ENCODE measurements around the gene UHMK1. TPM values are rescaled to one million over a fixed set of nuclear protein-coding genes. Genes with fewer than 3 reads are reported as not detected.

UHMK1 gene
- total and polyA plus RNA-seq, 2 of the 4 experiments (the other 2 are of a cell fraction), result 15.6 to 57.9 TPM

DNA sequence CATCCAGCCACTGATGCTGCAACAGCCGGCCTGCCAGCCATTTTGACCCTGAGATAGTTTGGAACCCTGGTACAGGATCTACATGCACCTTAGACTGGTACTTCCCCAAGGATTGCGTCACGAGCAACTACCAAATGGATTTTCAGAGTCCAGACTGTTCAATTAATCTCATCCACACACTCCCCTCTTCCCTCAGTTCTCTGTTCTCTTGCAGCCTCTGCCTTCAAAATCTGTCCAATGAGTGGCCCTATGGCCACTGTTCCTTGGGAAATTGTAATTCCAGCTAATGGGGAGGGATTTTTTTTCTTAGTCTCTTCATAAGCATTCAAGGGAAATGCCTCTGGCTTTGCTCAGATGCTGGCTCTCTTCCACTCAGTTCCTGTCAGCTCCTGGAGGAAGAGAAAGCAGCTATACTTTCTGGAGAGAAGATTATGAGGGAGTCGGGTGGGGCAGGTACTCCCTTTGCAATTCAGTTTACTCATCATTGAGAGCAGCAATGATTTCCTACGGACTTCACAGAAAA, 44.1 kb downstream of the UHMK1 start:
- CTCF ChIA-PET, result no interaction called here
- 0 out of 2 replicates have a peak, but pooled peaks have one; percentile 17 for TF ChIP-seq RFX5 (IDR thresholded peaks at IDR 0.05; ENCODE audit: low read depth, low read length)
- TF ChIP-seq, protein P1, sequence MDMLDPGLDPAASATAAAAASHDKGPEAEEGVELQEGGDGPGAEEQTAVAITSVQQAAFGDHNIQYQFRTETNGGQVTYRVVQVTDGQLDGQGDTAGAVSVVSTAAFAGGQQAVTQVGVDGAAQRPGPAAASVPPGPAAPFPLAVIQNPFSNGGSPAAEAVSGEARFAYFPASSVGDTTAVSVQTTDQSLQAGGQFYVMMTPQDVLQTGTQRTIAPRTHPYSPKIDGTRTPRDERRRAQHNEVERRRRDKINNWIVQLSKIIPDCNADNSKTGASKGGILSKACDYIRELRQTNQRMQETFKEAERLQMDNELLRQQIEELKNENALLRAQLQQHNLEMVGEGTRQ (IDR thresholded peaks at IDR 0.05; ENCODE audit: low read depth, low read length), result no peak
- no peak for TF ChIP-seq CHD1 (IDR thresholded peaks at IDR 0.05; ENCODE audit: low read depth, low read length)
- peak; percentile 89 for TF ChIP-seq CEBPB (IDR thresholded peaks at IDR 0.05; ENCODE audit: low read depth, low read length)
- TF ChIP-seq MAZ (IDR thresholded peaks at IDR 0.05; ENCODE audit: borderline replicate concordance, low read depth, low read length), result peak; percentile 38; the same call in 1 of the 2 replicates
- 0 out of 2 replicates have a peak, but pooled peaks have one; percentile 42 for TF ChIP-seq POLR2A (IDR thresholded peaks at IDR 0.05; ENCODE audit: low read depth, low read length)

More for the DNA sequence above, 44.1 kb downstream of the UHMK1 start:
- ATAC-seq (ENCODE audit: low read depth) (peak; percentile 83), DNase-seq (peak; percentile 98)
- Histone ChIP-seq H2AK5ac (ENCODE audit: low read depth, low read length) (peak overlapping the region; percentile 87), H4K5ac (ENCODE audit: low read depth, low read length) (peak overlapping the region; percentile 73), H3K36me3 (ENCODE audit: control insufficient read depth, insufficient read depth, low read length) (no peaks in the 10 kb centered on the region), H2BK20ac (ENCODE audit: low read depth, low read length) (peak overlapping the region; percentile 94), H2BK120ac (ENCODE audit: low read depth, low read length) (peak overlapping the region; percentile 97), H3K4me3 (ENCODE audit: insufficient read depth, low read depth, low read length) (no peak overlapping the region), H3K4ac (ENCODE audit: low read depth, low read length) (peak overlapping the region; percentile 92), H3K23ac (ENCODE audit: low read depth, low read length) (peak overlapping the region; percentile 81), H4K20me1 (ENCODE audit: insufficient read depth, low read length) (no peaks in the 10 kb centered on the region), H4K91ac (ENCODE audit: insufficient read depth, low read depth, low read length) (peak overlapping the region; percentile 96), H3K18ac (ENCODE audit: low read depth, low read length) (peak overlapping the region; percentile 73), H2AK9ac (replicated peaks; ENCODE audit: low read depth, low read length, poor library complexity) (peak overlapping the region; percentile 20), H2BK15ac (ENCODE audit: low read depth, low read length) (peak overlapping the region; percentile 72), H3K9ac (ENCODE audit: low read depth, low read length) (peak overlapping the region; percentile 37; the same call in 1 of the 2 replicates), H4K8ac (ENCODE audit: low read depth in 2 of 2, low read length in 2 of 2) (peak overlapping the region; percentile 86 to 96), H3K79me1 (ENCODE audit: low read depth in 1 of 2, low read length in 2 of 2) (peaks cover 0 to 1% of the 10 kb centered on the region in 2 experiments; a peak in 1 of 4 replicates), H2AFZ (replicated peaks; ENCODE audit: low read length, poor library complexity) (peak overlapping the region; percentile 54), H3K56ac (ENCODE audit: extremely low read depth, insufficient read depth, low read length) (peak overlapping the region; percentile 83), H3K4me2 (ENCODE audit: low read depth, low read length) (peak overlapping the region; percentile 58; the same call in 1 of the 2 replicates), H3K27me3 (ENCODE audit: control insufficient read depth, insufficient read depth, low read length) (no peaks in the 10 kb centered on the region), H3K9me3 (ENCODE audit: control insufficient read depth, insufficient read depth, low read length) (no peaks in the 10 kb centered on the region), H3K27ac (ENCODE audit: insufficient read depth, low read length) (peak overlapping the region; percentile 86), H3K9me1 (ENCODE audit: insufficient read depth, low read length) (peaks cover 3% of the 10 kb centered on the region; the same call in 1 of the 2 replicates), H3K4me1 (ENCODE audit: control insufficient read depth, insufficient read depth, low read length) (peaks cover 9% of the 10 kb centered on the region), H2BK5ac (ENCODE audit: low read depth, low read length, poor library complexity, severe bottlenecking) (peak overlapping the region; percentile 96), H3K14ac (replicated peaks; ENCODE audit: low read depth, low read length) (peak overlapping the region; percentile 55)
- dilution Hi-C loops (cut with HindIII; ENCODE audit: low sequenced_read_pairs, unreplicated experiment) (no loop called here), in situ Hi-C loops (cut with MboI; ENCODE audit: low sequenced_read_pairs) (no loop called here), intact Hi-C loops (cut with micrococcal nuclease) (no loop called here)
- POLR2A ChIA-PET (ENCODE audit: unreplicated experiment), result no interaction called here
- WGBS, 2 experiments (ENCODE audit: extremely low coverage in 2 of 2, insufficient read length in 1 of 2), result no CpG with 5 or more reads among the region's 5 CpGs
- no TSS peak for BruUV-seq (replicated peaks)

Measured in IMR-90 (cell line).